HFF-Myc (cell line): ENCODE results near the gene GM2A.

ENCODE experiments used
- DNase-seq: peaks from one replicate; pipeline ENCODE4 v3.0.0-alpha.2; 2011; ENCODE audit warnings: low read depth; ENCODE audit errors: extremely low read depth
- H3K4me3 ChIP-seq: replicated peaks from 2 replicates; pipeline ENCODE4 v1.5.1; 2011; ENCODE audit warnings: low read depth, mild to moderate bottlenecking, control low read depth, low read length
- TF ChIP-seq, protein P1 (sequence below): IDR thresholded peaks from 2 replicates; pipeline ENCODE4 v1.5.1; 2012; ENCODE audit warnings: mild to moderate bottlenecking, low read depth, low read length, control low read depth; ENCODE audit errors: missing control alignments

Gene GM2A

DNA sequence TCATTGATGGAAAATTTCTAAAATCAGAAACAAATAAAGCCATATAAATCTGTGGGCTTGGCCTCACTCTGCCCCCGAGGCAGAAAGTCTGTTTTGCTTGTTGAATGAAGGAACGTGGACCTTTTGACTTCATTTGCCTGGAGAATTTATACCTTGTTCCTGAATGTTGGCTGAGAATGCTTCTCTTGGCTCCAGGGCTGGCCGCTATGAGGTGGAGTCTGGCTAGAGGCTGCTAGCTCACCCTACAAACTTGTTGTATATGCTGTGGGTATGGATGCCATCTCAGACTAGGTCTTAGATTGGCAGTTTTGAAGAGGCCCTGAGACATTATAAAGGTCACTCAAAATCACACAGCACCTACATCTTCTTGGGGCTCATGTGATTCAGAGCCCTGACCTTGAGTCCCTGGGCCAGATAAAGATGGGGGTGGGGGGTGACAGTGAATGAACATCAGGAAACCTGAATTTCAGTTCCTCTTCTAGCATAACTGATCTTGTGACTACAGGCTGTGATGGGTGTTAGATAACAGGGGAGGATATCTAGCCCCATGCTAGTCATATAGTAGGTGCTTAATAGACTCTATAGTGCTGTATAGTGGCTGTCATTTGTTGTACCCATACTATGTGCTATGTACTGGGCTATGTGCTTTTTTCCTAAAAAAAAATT lies 2.8 kb downstream of the GM2A start:
- no peak for DNase-seq
- TF ChIP-seq, protein P1, sequence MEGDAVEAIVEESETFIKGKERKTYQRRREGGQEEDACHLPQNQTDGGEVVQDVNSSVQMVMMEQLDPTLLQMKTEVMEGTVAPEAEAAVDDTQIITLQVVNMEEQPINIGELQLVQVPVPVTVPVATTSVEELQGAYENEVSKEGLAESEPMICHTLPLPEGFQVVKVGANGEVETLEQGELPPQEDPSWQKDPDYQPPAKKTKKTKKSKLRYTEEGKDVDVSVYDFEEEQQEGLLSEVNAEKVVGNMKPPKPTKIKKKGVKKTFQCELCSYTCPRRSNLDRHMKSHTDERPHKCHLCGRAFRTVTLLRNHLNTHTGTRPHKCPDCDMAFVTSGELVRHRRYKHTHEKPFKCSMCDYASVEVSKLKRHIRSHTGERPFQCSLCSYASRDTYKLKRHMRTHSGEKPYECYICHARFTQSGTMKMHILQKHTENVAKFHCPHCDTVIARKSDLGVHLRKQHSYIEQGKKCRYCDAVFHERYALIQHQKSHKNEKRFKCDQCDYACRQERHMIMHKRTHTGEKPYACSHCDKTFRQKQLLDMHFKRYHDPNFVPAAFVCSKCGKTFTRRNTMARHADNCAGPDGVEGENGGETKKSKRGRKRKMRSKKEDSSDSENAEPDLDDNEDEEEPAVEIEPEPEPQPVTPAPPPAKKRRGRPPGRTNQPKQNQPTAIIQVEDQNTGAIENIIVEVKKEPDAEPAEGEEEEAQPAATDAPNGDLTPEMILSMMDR = no peak
- no peak overlapping the region for H3K4me3 ChIP-seq

DNA sequence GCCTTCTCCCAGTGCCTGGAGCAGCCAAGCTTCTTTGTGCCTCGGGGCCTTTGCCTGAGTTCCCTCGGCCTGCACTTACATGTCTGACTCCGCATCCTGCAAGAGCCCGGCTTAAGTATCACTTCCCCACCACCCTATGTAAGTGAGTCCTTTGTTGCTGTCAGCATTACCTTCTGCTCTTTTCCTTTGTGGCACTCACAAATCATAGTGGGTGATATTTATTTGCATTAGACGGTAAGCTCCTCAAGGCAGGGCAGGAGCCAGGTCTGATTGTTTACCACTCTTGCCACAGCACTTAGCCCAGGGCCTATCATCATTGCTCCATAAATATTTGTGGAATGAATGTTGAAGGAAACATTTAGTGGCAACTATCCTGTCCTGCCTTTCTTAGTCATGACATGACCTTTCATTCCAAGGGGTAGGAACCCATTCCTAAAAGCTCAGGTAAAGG lies 4.8 kb downstream of the GM2A start:
- DNase-seq = no peak
- TF ChIP-seq, protein P1 = no peak
- H3K4me3 ChIP-seq = no peak overlapping the region

DNA sequence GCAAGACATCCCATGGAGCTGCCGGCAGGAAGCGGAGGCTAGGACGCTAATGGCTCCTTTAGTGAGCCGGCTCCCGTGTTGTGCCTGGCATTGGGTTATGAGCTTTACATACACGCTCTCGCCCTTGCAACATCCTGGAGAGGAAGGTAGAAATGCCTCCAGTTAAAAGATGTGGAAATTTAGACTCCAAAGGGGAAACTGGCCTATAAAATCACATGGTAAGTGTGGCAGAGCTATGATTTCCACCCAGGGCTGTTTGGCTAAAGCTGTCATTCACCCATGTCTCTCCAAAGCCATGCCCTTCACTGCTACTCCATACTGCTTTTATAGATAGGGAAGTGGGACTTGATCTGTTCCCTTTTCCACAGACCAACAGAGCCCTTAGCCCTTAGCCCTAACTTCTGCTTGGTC lies 5.2 kb downstream of the GM2A start:
- no peak for DNase-seq
- no peak overlapping the region for H3K4me3 ChIP-seq
- TF ChIP-seq, protein P1 = no peak

DNA sequence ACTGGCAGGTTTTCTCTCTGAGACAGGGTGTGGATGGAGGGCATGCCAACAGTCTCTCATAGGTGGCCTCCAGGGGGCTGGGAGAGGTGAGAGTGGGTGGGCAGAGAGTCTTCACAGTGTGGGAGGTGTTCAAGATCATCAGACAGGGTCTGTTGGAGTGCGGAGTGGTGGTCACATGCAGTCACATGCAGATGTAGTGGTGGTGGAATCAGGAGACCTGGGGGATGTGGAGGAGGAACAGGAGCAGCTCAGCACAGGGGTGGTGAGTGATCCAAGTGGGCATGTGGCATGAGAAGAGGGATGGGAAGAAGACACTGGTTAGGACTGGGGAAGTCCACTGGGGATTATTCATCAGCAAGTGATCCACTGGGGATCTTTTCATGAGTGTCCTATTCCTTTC lies 5.8 kb downstream of the GM2A start:
- TF ChIP-seq, protein P1 = no peak
- DNase-seq = no peak
- H3K4me3 ChIP-seq = no peak overlapping the region

DNA sequence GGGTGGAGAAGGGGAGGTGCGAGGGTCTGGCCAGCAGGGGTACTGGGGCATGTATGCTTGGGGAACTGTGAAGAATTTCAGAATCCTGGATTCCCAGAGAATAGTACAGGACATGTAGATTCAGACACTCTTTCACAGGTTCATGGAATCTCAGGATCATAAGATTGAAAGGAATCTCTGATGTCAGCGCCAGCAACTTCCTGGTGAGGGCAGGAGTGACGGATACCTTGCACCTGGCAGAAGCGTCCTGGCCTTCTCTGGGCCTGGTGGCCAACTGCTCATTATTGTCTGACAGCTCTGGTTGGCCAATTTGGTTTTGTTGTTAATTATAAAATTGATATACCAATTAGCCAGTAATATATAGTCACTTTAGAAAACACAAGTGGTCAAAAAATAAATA lies 6.9 kb downstream of the GM2A start:
- TF ChIP-seq, protein P1 = no peak

DNA sequence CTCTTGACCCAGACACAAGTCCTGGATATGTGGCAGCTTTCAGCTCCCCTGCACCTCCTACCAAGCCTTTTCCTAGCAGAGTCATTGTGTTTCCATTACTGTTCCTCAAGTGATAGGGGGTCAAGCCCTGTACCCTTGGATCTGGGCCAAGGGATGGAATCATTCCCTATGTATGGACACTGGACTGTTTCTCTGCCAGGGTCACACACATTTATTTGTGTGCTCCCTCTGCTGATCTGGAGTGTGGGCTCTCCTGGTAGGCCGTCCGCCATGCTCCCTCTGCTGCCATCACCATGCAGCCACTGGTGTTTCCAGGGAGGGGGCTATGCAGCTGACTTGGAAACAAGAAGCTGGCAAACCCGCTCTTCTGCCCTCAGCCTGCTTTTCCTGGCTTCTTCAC lies 9.5 kb downstream of the GM2A start:
- DNase-seq = no peak
- TF ChIP-seq, protein P1 = no peak
- H3K4me3 ChIP-seq = no peak overlapping the region

More for the DNA sequence above, 6.9 kb downstream of the GM2A start:
- no peak for DNase-seq
- no peak overlapping the region for H3K4me3 ChIP-seq

DNA sequence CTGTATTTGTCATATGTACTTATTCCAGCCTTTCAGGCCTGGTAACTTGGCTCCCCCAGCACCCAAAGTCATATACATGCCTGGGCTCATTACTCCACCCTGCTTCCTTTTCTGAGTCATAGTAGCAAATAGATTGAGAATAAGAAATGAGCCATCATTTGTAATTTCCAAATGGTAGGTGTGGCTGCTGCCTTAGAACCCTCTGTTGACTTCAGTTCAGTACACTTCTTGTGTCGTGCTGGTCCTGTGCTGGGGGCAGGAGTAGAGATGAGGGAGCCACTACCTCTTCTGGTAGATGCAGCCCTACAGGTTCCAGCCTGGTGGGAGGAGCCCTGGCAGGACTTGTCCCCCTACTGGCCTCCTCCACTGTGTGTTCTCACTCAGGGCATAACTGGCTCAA lies 11.1 kb downstream of the GM2A start:
- TF ChIP-seq, protein P1 = no peak
- DNase-seq = no peak
- H3K4me3 ChIP-seq = no peak overlapping the region
